HL-60 (cell line): Measurements from ENCODE around the gene SYNGAP1.

Source experiments
- DNase-seq, 2 experiments: peaks; one replicate each; pipeline ENCODE4 v3.0.0-alpha.2; 2010 to 2020; ENCODE audit warnings: low read depth in 1 of 2, low spot score in 1 of 2
- H3K27ac ChIP-seq: fragments of 250-450 bp; sonication (Bioruptor Pico); replicated peaks from 2 replicates; pipeline ENCODE4 v1.5.1; 2020; ENCODE audit warnings: mild to moderate bottlenecking, moderate library complexity
- H3K27me3 ChIP-seq: fragments of 250-450 bp; sonication (Bioruptor Pico); 2 replicates; pipeline ENCODE4 v1.5.1; 2021; ENCODE audit warnings: mild to moderate bottlenecking, moderate library complexity; ENCODE audit not compliant: insufficient read depth, poor library complexity, severe bottlenecking
- H3K4me3 ChIP-seq: replicated peaks from 2 replicates; pipeline ENCODE4 v1.5.1; 2011; ENCODE audit warnings: mild to moderate bottlenecking, control low read depth, low read length; ENCODE audit not compliant: insufficient read depth
- GABPA ChIP-seq: IDR thresholded peaks from 2 replicates; pipeline ENCODE4 v1.6.1; 2012; ENCODE audit warnings: low read depth
- POLR2AphosphoS5 ChIP-seq: IDR thresholded peaks from 2 replicates; pipeline ENCODE4 v1.6.1; 2012; ENCODE audit warnings: low read depth
- SPI1 ChIP-seq: IDR thresholded peaks from 2 replicates; pipeline ENCODE4 v1.6.1; 2012; ENCODE audit warnings: low read depth, mild to moderate bottlenecking, borderline replicate concordance
- TF ChIP-seq, protein P1 (sequence below): IDR thresholded peaks from 2 replicates; pipeline ENCODE4 v1.6.1; 2012; ENCODE audit warnings: low read depth; ENCODE audit not compliant: insufficient replicate concordance
- TF ChIP-seq, protein P2 (sequence below): IDR thresholded peaks from one replicate; pipeline ENCODE4 v1.5.1; 2011; ENCODE audit warnings: low read length, control low read depth, inconsistent platforms; ENCODE audit not compliant: insufficient read depth

The SYNGAP1 gene

DNA sequence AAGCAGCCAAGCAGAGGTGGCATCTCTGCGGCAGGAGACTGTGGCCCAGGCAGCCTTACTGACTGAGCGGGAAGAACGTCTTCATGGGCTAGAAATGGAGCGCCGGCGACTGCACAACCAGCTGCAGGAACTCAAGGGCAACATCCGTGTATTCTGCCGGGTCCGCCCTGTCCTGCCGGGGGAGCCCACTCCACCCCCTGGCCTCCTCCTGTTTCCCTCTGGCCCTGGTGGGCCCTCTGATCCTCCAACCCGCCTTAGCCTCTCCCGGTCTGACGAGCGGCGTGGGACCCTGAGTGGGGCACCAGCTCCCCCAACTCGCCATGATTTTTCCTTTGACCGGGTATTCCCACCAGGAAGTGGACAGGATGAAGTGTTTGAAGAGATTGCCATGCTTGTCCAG is 15.0 kb upstream of the SYNGAP1 start:
- Histone ChIP-seq H3K27ac (no peak overlapping the region), H3K4me3 (no peak overlapping the region), H3K27me3 (no peaks in the 10 kb centered on the region)
- no peak for DNase-seq
- TF ChIP-seq POLR2AphosphoS5 (no peak), GABPA (no peak), SPI1 (no peak)
- TF ChIP-seq, protein P1, sequence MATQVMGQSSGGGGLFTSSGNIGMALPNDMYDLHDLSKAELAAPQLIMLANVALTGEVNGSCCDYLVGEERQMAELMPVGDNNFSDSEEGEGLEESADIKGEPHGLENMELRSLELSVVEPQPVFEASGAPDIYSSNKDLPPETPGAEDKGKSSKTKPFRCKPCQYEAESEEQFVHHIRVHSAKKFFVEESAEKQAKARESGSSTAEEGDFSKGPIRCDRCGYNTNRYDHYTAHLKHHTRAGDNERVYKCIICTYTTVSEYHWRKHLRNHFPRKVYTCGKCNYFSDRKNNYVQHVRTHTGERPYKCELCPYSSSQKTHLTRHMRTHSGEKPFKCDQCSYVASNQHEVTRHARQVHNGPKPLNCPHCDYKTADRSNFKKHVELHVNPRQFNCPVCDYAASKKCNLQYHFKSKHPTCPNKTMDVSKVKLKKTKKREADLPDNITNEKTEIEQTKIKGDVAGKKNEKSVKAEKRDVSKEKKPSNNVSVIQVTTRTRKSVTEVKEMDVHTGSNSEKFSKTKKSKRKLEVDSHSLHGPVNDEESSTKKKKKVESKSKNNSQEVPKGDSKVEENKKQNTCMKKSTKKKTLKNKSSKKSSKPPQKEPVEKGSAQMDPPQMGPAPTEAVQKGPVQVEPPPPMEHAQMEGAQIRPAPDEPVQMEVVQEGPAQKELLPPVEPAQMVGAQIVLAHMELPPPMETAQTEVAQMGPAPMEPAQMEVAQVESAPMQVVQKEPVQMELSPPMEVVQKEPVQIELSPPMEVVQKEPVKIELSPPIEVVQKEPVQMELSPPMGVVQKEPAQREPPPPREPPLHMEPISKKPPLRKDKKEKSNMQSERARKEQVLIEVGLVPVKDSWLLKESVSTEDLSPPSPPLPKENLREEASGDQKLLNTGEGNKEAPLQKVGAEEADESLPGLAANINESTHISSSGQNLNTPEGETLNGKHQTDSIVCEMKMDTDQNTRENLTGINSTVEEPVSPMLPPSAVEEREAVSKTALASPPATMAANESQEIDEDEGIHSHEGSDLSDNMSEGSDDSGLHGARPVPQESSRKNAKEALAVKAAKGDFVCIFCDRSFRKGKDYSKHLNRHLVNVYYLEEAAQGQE = no peak
- TF ChIP-seq, protein P2, sequence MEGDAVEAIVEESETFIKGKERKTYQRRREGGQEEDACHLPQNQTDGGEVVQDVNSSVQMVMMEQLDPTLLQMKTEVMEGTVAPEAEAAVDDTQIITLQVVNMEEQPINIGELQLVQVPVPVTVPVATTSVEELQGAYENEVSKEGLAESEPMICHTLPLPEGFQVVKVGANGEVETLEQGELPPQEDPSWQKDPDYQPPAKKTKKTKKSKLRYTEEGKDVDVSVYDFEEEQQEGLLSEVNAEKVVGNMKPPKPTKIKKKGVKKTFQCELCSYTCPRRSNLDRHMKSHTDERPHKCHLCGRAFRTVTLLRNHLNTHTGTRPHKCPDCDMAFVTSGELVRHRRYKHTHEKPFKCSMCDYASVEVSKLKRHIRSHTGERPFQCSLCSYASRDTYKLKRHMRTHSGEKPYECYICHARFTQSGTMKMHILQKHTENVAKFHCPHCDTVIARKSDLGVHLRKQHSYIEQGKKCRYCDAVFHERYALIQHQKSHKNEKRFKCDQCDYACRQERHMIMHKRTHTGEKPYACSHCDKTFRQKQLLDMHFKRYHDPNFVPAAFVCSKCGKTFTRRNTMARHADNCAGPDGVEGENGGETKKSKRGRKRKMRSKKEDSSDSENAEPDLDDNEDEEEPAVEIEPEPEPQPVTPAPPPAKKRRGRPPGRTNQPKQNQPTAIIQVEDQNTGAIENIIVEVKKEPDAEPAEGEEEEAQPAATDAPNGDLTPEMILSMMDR = no peak

DNA sequence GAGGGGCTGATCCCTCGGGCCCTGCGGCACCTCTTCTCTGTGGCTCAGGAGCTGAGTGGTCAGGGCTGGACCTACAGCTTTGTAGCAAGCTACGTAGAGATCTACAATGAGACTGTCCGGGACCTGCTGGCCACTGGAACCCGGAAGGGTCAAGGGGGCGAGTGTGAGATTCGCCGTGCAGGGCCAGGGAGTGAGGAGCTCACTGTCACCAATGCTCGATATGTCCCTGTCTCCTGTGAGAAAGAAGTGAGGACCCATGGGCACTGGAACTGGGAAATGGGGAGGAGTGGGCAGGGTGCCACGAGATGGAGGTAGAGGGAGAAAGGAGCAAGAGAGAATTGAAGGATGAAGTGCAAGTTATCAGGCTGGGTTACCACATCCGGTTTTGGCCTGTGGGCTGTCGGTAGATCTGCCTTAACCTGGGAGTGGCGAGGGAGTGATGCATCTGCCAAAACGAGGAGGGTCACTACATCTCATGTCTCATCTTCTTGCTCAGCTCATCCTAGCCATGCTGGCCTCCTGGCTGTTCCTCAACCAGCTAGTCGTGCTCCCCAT is 14.4 kb upstream of the SYNGAP1 start:
- TF ChIP-seq, protein P1 = no peak
- no peak for TF ChIP-seq SPI1
- no peak for TF ChIP-seq GABPA
- TF ChIP-seq, protein P2 = no peak
- no peak; the same call in 1 of the 2 replicates for TF ChIP-seq POLR2AphosphoS5
- Histone ChIP-seq H3K4me3 (no peak overlapping the region), H3K27me3 (no peaks in the 10 kb centered on the region), H3K27ac (no peak overlapping the region)
- DNase-seq = no peak

DNA sequence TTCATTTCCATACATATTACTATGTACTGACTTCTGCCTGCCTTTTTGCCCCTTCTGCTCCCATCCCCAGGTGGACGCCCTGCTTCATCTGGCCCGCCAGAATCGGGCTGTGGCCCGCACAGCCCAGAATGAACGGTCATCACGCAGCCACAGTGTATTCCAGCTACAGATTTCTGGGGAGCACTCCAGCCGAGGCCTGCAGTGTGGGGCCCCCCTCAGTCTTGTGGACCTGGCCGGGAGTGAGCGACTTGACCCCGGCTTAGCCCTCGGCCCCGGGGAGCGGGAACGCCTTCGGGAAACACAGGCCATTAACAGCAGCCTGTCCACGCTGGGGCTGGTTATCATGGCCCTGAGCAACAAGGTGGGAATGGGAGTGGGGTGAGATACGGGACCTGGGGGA is 13.7 kb upstream of the SYNGAP1 start:
- DNase-seq = no peak
- no peak for TF ChIP-seq POLR2AphosphoS5
- no peak for TF ChIP-seq GABPA
- TF ChIP-seq, protein P1 = no peak
- TF ChIP-seq, protein P2 = no peak
- no peak for TF ChIP-seq SPI1
- Histone ChIP-seq H3K4me3 (no peak overlapping the region), H3K27me3 (no peaks in the 10 kb centered on the region), H3K27ac (no peak overlapping the region)
